WI38 (cell line): ENCODE data around the gene SH3RF3.
"Not testable (repeated sequence)": the region's sequence is repeated elsewhere in the genome, so short reads cannot be mapped to it uniquely, and the experiment has no call there.

Source experiments
- H3K4me3 ChIP-seq: 2 replicates; pipeline ENCODE4 v1.5.1; 2011; ENCODE audit warnings: low read depth, mild to moderate bottlenecking, control low read depth, low read length
- TF ChIP-seq, protein P1 (sequence below): IDR thresholded peaks from 2 replicates; pipeline ENCODE4 v1.5.1; 2012; ENCODE audit warnings: low read depth, mild to moderate bottlenecking, control low read depth, low read length

Gene SH3RF3

GRCh38 chr2:109098251-109098920 lies 30.6 kb upstream of the SH3RF3 start:
- TF ChIP-seq, protein P1, sequence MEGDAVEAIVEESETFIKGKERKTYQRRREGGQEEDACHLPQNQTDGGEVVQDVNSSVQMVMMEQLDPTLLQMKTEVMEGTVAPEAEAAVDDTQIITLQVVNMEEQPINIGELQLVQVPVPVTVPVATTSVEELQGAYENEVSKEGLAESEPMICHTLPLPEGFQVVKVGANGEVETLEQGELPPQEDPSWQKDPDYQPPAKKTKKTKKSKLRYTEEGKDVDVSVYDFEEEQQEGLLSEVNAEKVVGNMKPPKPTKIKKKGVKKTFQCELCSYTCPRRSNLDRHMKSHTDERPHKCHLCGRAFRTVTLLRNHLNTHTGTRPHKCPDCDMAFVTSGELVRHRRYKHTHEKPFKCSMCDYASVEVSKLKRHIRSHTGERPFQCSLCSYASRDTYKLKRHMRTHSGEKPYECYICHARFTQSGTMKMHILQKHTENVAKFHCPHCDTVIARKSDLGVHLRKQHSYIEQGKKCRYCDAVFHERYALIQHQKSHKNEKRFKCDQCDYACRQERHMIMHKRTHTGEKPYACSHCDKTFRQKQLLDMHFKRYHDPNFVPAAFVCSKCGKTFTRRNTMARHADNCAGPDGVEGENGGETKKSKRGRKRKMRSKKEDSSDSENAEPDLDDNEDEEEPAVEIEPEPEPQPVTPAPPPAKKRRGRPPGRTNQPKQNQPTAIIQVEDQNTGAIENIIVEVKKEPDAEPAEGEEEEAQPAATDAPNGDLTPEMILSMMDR, result no peak
- H3K4me3 ChIP-seq, result no peak overlapping the region

DNA sequence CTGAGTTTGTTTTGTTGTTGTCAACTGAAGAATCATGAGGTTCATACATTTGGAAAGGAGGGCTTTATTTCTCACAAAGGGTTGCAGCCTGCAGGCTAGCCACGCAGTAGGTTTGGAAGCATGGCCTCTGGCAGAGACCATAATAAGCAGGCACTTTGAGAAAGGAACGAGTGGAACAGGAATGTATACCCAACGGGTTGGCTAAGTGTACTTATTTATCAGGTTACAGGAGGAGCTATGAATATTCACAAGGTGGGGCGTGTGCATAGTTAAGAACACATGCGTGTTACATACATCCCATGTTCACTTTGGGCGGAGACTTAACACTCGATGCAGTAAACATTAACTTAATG lies 30.1 kb upstream of the SH3RF3 start:
- no peak overlapping the region for H3K4me3 ChIP-seq
- TF ChIP-seq, protein P1, result no peak

GRCh38 chr2:109102588-109103233 lies 26.3 kb upstream of the SH3RF3 start:
- H3K4me3 ChIP-seq, result no peak overlapping the region

DNA sequence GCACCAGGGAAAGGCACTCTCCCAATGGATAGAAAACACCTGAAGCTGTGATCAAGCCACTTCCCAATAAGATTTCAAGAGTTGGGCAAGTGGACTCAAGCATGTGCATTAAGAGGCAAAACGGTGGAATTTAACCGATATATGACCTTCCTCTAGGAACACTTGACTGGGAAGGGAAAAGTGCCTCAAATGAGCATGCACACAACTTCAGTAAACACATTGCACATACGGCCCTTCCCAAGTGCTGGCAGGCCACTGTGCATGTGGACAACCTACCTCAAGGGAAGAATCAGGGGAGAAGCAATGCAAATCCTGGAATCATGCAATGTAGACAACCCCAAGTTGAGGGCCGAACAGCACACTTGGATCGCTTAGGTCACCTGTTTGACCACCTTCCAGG lies 23.9 kb upstream of the SH3RF3 start:
- TF ChIP-seq, protein P1, result no peak

More at GRCh38 chr2:109102588-109103233, 26.3 kb upstream of the SH3RF3 start:
- TF ChIP-seq, protein P1, result no peak

DNA sequence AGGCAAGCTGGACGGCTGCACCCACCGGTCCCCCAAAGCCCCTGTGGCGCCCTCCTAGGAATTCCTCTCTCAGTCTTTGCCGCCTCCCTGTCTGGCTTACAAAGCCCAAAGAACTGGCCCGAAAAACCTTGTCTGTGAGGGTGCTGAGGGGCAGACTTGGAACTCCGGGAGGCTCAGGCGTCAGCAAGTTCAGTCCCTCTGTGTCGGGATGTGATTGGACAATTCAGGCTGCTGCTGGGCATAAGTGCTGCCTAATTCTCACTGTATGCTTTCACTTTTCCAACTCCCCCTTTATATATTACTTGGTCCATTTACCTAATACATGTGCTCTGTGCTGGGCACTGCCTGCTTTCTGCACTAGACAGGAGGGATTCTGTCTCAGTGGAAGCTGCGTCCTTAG lies 20.3 kb upstream of the SH3RF3 start:
- TF ChIP-seq, protein P1, result no peak

More for the DNA sequence above, 23.9 kb upstream of the SH3RF3 start:
- H3K4me3 ChIP-seq, result no peak overlapping the region

DNA sequence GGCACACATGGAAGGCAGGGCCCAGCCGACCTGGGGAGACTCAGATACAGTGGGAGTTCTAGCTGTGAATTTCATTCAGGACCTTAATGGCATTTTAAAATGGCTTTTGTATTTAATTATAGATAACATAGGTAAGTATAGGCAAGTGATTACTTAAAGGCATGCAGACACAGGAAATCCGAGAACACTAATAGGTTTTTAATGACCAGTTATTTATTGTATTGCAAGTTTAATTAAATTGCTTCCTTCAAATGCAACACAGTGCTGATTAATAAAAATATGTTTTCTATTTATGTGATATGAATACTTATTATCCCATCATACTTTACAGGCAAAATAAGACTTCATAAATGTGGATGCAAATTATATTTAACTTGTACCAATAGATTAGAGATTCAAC lies 19.7 kb upstream of the SH3RF3 start:
- H3K4me3 ChIP-seq, result no peak overlapping the region
- TF ChIP-seq, protein P1, result no peak

More for the DNA sequence above, 20.3 kb upstream of the SH3RF3 start:
- no peak overlapping the region for H3K4me3 ChIP-seq

DNA sequence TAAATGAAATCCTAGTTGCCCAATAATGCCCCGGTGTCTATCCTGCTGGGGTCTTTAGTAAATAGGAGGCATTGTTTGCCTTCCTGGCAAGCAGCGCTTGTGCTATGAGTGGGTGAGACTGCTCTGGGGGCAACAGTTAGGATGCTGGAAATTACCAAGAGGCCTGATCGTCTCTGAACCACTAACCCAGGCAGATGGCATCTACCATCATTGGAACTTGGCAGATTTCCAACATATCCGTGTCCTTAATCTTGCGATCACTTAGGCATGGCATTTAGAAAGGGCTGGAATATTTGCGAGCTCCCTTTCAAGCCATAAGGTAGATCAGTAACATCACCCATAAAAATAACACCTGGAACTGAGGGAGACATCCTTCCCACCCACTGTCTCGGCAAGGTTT lies 18.8 kb upstream of the SH3RF3 start:
- TF ChIP-seq, protein P1, result no peak
- H3K4me3 ChIP-seq, result no peak overlapping the region

GRCh38 chr2:109117181-109117580 lies 11.8 kb upstream of the SH3RF3 start:
- not testable (repeated sequence) for H3K4me3 ChIP-seq
